ENCODE results near the gene DDX27.

The DDX27 gene

DNA sequence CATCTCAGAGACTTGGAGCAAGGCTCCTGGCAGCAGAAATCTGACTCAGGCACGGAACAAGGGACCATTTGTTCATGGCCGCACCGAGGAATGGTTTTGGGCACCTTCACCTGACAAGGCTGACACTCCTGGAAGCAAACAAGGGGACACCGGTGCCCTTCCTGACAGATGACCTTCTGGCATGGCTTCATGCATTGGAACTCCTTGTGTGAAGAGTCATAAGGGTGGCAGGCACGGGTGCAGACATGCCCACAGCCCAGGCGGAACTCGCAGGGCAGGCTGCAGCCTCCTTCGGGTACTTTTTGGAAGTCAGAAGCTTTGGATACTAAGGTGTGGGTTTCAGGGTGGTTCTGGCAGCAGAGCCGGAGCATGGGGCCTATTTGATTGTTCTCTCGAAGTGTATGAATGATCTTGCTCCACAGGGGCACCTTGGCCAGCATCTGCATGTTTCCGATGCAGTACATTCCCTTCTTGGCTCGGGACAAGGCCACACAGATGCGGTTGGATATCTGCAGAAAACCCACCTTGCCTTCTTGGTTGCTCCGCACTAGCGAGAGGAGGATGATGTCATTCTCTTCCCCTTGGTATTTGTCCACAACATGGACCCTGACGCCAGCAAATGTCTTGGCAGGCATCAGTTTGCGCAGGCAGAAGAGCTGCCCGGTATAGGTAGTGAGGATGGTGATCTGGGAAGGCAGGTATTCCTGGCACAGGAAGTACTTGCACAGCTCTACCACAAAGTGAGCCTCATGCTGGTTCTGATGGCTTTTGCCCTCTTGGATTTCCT, 29.9 kb downstream of the DDX27 start:
- FAIRE-seq = no peak

DNA sequence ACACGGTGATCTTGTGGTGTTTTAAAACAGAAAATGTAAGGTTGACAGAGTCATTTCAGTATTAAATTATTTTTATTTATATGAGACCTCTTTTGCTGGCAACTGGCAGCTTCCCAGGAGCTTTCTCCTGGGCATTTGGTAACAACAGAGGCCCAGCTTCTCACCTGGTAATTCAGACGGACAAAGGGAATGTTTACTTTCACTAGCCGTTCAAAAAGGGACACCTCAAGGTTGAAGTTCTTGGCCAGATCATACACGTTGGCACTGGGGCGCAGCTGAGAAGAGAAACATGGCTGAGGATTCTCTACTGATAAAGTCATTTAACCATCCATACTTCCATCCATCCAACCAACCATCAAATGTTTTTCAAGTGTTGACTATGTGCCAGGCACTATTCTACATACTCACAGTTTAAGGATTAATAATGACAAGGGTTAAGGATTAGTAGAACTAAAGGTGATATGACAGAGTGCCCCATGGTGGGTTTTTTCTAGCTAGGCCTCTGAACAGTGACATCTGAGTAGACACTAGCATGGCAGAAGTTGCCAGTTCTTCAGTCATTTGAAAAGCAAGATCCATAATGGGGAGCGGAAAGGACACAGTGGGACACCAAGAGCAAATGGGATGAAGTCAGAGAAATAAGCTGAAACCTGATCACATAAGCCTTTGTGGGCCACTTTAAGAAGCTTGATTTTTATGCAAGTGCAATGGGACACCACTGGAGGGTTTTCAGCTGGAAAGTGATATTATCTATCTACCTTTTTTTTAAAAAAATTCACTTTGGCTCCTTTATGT, 33.5 kb downstream of the DDX27 start:
- FAIRE-seq = no peak

DNA sequence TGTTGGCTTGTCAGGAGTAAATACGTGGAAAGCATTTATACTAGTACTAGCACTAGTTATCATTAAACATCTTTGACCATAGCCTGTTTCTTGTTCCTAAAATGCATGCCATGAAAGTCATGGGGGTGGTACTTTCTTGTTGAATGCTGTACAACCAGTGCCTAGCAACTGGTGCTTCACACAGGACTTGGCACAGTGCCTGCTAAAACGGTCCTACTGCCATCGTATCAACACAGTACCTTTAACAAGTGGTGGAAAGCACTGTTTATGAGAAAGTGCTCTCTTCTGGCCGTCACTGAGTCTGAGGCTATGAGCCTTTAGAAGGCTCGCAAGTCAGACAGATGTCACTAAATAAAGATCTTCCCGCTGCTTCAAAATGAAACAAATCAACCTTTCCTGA, 37.0 kb downstream of the DDX27 start:
- FAIRE-seq = no peak

DNA sequence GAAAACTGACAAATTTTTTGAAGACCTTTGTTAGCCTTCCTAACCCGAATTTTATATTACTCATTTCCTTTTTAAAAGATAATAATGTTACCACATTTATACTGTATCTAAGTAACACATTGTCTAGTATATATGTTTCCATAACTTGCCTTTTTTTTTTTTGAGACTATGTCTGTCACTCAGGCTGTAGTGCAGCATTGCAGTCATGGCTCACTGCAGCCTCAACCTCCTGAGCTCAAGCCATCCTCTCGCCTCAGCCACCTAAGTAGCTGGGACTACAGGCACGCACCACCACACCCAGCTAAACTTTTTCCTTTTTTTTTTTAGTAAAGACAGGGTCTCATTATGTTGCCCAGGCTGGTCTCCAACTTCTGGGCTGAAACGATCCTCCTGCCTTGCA, 40.1 kb downstream of the DDX27 start:
- FAIRE-seq = no peak

DNA sequence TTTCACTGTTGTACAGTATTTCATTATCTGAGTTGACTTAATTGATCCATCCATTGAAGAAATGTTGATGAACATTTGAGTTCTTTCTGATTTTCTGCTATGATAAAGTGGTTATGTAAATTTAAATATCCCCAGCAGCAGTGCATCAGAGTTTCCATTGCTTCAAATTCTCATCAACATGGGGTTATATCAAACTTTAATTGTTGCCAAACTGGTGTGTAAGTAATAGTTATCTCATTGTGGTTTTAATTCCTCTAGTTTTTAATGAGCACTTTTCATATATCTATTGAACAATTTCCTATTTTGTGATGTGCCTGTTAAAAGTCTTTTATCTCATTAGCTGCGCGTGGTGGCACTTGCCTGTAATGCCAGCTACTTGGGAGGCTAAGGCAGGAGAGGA, 40.6 kb downstream of the DDX27 start:
- no peak for FAIRE-seq

- FAIRE-seq = no peak
Observed at GRCh38 chr20:49260218-49260617, 41.0 kb downstream of the DDX27 start.

DNA sequence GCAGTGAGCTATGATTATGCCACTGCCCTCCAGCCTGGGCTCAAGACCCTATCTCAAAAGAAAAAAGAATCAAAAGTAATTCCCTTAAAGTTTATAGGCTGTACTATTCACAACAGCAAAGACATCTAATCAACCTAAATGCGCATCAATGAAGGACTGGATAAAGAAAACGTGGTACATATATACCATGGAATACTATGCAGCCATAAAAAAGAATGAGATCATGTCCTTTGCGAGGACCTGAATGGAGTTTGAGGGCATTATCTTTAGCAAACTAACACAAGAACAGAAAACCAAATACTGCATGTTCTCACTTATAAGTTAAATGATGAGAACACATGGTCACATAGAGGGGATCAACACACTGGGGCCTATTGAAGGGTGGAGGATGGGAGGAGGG, 42.0 kb downstream of the DDX27 start:
- no peak for FAIRE-seq

- no peak for FAIRE-seq
Observed at GRCh38 chr20:49262444-49262843, 43.2 kb downstream of the DDX27 start.

- FAIRE-seq = no peak
Observed at GRCh38 chr20:49267327-49267726, 48.1 kb downstream of the DDX27 start.

- FAIRE-seq = no peak
Observed at GRCh38 chr20:49268600-49269365, 49.6 kb downstream of the DDX27 start.

DNA sequence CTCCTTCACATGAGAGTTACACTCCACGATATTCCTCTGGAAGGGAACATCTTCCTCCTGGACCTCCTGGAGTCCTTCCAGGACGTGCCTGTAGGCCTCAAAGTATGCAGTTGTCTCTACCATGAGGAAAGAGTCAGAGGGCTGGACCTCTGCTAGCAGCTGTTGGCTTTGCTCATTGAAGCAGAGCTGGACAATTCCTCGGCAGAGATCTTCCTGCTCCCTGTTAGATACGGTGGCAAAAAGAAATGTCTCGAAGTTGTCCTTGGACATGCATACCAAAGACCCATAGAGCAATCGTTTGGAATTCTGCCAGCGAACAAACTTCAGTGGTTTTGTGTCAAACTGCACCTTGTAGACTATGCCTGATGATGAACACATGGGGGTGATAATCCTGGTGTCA, 51.0 kb downstream of the DDX27 start:
- FAIRE-seq = no peak

DNA sequence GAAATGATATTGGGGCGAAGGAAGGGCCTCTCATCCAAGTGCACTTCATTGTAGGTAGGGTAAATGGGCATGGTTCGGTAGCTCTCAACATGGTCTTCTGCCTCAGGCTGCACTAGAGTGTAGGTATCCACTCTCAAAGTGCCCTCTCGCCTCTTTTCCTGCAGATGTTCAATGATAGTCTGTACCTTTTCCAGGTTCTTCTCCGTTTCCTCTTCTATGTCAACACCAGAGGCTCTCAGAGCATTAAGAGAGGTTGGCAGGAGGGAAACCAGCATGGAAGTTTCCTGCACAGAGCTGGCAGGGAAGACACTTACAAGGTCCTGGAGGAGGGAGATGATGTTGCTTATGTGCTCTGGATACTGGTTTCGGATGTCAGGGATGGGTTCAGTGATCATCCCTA, 51.5 kb downstream of the DDX27 start:
- no peak for FAIRE-seq

GRCh38 chr20:49272654-49273053, 53.4 kb downstream of the DDX27 start:
- FAIRE-seq = no peak

GRCh38 chr20:49273696-49274277, 54.6 kb downstream of the DDX27 start:
- FAIRE-seq = no peak

GRCh38 chr20:49275216-49275615, 56.0 kb downstream of the DDX27 start:
- no peak for FAIRE-seq

GRCh38 chr20:49275636-49276035, 56.4 kb downstream of the DDX27 start:
- FAIRE-seq = no peak

DNA sequence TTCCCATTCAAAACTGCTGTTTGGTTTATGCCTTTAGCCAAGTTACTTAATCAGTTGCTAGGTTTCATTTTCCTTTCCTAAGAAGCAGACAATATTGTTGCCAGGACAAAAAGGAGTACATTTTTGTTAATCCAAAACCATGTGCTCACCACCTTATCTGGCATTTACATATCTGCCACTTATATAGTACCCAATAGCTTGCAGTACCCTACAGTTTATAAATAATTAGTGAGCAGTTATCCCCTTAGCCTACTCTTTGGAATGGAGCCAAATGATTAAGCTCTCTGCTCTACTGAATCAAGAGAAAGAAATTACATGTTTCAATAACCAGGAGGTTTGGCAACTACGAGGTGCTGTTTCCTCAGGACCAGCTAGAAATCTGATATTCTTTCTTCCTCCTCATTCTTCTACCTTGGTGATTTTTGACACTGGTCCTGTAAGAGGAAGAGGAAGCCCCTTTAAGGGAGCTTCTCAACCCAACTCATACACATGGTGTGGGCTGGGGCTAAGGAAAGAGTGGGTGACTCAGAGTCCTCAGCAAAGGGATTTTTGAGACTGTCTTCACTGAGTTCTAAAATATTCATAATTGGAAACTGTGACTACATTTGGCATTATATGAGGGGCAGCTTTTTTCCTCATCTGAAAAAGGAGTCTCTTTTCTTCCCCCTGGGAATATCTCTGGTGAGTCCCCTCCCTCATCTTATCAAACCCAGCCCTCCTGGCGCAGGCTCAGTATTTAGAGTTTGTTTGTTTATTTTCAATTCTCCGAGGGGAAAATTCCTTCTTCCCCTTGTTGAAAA, 57.1 kb downstream of the DDX27 start:
- no peak for FAIRE-seq

- FAIRE-seq = no peak
Observed at GRCh38 chr20:49276961-49277785, 58.0 kb downstream of the DDX27 start.

GRCh38 chr20:49277786-49278035, 58.5 kb downstream of the DDX27 start:
- no peak for FAIRE-seq

- FAIRE-seq = peak; percentile 25
Observed at GRCh38 chr20:49278036-49278817, 59.0 kb downstream of the DDX27 start, which contains the start of gene ZNFX1. TSS of gene ZNFX1 (minus strand) at chr20:49278057. CDS start at chr20:49275839, 2,218 bp downstream.
